Stimulated activated CD4-positive, alpha-beta T cell treated with anti-CD3 and anti-CD28 coated beads, Interleukin-2, amount 100 ng/mL, for 4 hours (primary cell): ENCODE measurements around the gene RETSAT.
"Not testable (repeated sequence)": the region's sequence is repeated elsewhere in the genome, so short reads cannot be mapped to it uniquely, and the experiment has no call there.

Source experiments
- DNase-seq: peaks from one replicate; pipeline ENCODE4 v3.0.0-alpha.2; 2020; ENCODE audit warnings: low read depth

RETSAT gene

DNA sequence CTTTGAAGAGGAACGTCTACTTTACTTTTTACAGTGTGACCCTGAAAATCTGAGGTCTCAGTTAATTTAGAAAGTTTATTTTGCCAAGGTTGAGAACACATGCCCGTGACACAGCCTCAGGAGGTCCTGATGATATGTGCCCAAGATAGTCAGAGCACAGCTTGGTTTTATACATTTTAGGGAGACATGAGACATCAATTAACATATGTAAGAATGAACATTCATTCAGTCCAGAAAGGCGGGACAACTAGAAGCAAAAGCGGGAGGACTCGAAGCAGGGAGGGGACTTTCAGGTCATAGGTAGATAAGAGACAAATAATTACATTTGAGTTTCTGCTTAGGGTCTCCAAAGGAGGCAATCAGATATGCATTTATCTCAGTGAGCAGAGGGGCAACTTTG, 23.9 kb upstream of the RETSAT start:
- DNase-seq: no peak

DNA sequence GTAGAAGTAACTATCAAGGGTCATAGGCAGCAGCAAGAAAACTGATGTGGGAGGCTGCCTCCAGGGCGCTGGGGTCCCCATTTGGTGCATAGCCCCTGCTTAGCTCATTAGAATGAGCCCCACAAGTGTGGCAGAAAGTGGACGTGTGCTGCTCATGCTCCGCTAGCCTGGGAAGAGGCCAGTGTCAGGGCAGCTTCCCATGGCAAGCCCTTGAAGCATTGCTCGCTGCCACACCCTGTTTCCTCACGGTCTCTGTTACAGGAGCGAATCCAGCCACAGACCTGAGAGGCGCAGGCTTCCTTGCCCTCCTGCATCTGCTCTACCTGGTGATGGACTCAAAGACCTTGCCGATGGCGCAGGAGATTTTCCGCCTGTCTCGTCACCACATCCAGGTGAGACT, 22.8 kb upstream of the RETSAT start:
- DNase-seq: no peak

DNA sequence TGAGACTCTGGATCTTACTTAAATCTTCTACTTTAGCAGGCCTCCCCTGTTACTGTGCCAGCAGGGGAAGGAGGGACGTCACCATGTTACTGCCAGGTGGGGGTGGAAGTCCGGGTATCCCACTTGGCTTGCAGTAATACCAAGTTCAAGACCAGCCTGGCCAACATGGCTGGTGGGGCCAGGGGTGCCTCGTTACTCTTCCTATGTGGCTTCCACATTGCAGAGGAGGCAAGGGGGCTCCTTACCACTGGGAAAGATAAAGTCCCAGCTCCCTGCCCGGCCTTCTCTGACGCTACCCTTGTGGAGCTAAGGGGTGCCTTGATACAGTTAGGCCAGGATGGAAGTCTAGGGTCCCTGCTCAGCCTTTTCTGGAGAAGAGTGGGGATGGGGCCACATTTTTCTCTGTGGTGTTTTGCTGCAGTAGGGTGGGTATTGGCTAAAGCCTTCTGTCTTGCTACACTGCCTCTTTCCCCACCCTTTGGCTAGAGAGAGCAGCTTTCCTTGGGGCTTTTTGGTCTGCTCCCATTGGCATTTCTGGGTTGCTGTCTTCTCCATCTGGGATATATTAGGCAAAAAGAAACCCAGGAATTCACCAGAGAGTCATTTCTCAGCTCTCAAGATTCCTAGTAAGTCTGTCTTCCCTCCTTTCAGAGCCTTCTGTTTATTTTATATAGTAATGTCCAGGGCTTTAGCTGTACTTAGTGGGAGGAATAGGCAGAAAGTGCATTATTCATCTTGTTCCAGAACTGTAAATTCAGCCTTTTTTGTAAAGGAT, 22.1 kb upstream of the RETSAT start:
- DNase-seq: no peak

DNA sequence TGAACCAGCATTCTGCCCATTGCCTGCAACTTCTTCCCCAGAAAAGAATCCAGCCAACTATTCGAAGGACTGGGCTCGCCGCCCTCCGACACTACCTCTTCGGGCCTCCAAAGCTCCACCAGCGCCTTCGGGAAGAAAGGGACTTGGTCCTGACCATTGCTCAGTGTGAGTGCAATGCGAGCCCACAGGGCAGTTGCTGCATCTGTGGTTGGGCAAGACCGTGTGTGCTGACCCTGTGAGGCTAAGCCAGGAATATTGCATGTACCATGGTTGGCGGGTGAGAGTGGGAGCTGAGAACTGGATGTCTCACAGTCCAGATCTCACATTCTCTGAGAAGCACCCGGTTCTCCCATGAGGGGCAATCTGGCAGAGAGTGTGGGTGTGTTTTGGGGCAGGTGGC, 16.7 kb upstream of the RETSAT start:
- DNase-seq: no peak

DNA sequence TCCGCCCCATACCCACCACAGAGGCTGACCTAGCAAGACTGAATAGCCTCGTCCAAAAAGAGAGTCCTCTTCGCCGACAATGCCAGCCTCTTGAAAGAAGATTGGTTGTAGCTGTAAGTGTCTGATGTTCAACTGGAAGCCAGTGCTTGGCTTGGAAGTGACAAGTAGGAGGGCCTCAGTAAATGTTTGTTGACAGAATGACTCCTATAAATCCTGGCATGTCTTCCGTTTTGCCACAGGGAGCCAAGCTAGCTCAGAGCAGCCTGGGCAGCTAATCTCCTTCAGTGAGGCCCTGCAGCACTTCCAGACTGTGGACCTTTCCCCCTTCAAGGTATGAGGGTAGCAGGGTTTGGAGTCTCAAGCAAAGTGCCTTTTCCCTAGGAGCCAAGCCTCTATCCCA, 15.2 kb upstream of the RETSAT start:
- DNase-seq: no peak

GRCh38 chr2:85368921-85369320, 14.6 kb upstream of the RETSAT start:
- DNase-seq: no peak

DNA sequence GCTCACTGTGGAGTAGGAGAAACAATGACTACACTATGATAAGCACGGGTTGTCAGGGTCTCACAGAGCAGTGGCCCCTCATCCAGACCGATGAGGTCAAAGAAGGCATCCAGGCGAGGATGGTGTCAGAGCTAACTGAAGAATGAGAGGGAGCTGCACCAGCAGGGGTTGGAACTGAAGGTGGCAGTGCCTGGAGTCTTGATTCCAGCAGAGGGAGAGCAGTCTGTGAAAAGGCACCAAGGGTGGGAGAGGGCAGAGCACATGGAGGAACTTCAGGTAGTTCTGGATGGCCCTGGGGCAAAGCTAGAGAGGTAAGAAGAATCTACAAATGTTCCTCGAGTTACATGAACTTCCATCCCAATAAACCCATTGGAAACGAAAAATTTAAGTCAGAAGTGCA, 12.9 kb upstream of the RETSAT start:
- DNase-seq: no peak

GRCh38 chr2:85362653-85363387, 8.5 kb upstream of the RETSAT start:
- DNase-seq: not testable (repeated sequence)

GRCh38 chr2:85357736-85358135, 3.4 kb upstream of the RETSAT start:
- no peak for DNase-seq

DNA sequence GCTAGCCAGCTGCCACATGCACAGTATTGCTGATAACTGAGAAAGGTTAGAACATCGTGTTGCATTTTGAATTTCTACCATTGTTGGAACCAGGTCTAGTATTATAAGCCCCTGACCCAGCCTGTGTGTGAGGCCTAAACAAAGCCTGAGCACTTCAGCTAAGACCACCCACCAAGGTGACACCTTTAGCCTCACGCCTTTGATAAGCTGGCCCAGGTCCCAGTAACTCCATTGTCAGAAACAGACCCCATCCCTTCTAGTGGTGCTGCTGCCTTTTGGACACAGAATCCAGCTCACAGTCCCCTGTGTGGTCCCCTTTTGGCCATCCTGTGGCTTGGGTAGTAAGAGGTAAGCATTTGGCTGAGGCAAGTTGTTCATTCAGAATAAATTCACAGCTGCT, 1.9 kb upstream of the RETSAT start:
- no peak for DNase-seq

- no peak for DNase-seq
These were observed 1.2 kb upstream of the RETSAT start for GRCh38 chr2:85355521-85355920.

- no peak for DNase-seq
These were observed 714 bp upstream of the RETSAT start for GRCh38 chr2:85355073-85355410.

DNA sequence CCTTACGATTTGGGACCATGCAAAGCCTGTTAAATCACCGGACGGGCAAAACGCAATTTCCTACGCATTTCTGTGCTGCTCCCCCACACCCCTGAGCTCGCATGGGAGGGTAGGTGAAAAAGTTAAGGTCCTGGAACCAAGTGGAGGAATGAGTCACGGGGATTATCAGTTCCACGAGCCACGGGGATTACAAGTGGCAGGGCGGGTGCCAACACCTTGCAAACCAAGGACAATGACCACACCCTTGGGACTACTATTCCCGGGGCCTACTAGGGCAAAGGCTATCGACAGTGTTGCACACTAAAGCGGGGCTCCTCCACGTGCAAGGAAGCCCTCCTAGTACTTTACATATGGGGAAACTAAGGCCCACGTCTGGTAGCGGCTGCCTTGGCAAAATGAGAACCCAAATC, 447 bp downstream of the RETSAT start:
- no peak for DNase-seq

DNA sequence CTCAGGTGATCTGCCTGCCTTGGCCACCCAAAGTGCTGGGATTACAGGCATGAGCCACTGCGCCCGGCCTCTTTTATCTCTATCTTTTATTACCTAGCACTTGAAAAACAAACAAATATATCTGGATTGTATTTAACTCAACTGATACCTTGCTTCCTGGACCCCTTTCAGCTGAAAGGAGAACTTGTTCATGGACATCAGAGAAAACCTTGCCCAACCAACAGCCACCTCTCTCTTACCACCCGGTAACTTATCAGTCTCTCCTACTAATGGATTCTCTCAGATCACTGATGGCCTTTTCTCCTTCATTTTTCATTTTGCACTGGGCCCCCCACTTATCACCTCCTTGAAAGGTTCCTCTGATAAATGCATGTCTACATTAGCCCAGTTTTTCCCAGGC, 6.7 kb downstream of the RETSAT start:
- no peak for DNase-seq

DNA sequence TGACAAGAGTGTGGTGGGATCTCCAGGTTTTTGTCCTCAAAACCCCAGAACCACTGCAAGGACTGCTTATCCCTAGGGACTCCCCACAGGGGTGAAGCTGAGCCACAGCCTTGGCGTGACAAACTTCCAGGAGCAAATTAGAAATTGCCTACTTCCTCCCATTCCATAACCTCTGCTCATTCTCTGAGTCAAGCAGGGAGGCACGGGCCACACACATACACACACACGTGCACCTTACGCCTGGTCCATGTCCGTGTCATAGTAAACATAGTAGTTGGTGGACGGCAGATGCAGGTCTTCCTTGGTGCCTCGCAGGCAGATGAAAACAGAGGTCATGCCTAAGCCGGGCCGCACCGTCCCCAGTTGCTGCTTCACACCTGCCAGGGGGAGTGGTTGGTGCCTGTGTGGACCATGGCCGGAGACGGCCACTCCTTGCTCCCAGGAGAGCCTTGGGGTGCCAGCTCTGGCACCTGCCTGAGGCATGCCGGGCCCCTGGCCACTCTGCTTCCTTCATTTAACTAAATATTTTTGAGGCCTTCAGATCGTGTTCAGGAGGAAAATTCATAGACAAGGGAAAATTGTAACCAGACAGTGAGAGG, 9.9 kb downstream of the RETSAT start:
- DNase-seq: no peak

DNA sequence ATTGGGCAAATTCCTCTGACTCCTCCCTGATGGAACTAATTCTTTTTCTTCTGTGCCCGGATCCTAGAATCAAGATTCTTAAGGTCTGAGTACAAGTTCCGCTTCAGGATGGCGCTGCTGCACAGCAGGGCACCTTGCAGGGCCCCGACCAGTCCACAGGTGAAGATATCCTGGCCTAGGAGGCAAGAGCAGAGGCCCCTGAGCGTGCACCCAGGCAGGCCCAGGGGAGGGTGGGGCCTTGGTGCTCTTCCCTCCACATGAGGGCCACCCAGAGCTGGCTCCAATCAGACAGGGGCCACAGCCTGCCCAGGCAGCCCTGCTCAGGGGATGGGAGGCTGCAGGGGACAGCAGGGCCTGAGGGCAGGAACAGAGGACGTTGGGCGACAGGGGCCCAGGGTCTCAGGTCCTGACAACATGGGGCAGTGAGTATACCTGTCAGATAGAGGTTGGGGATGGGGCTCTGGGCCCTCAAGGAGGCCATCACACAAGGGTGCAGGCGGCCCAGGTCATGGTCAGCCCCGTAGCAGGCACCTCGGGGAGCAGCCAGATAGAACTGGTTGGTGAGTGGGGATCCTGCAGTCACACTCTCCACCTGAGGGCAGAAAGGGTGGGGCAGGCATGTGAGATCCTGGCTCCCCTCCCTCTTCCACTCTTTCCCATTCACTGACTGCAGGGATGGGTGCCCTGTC, 11.0 kb downstream of the RETSAT start:
- DNase-seq: not testable (repeated sequence)

- no peak for DNase-seq
These were observed 12.2 kb downstream of the RETSAT start for GRCh38 chr2:85342156-85342555.

DNA sequence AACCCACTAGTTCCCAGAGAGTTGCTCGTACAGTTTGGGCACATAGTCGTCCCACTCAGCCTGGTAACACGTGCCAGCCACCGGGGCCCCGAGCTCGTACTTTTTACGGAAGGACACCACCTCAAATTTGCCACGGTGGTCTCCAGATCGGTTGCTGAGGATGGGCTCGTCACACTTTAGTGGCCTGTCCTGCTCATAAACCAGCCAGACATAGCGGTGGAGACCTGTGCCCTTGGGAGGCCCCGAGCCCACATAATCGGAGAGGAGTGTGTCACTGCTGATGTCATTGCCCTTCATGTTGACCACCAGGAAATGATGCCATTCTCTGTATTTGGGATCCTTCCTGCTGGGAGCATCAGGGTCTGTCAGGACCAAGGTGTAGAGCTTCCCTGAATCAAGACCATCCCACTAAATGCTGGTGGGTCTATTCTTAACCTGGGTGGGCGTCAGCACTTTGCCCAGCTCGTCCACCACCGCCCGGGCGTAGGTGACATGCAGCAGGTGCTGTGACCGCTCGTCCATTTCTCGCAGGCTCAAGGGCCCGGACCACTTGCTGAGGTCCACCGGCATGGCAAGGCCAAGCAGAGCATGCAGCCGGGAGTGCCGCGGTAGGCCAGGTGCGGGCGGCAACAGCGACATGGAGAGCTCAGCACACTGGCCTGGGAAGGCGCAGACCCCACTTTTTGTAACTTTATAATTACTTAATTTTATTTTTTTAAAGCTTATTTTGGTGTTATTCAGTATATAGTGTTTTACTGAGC, 12.9 kb downstream of the RETSAT start:
- no peak for DNase-seq

GRCh38 chr2:85340034-85340892, 14.1 kb downstream of the RETSAT start:
- DNase-seq: no peak

GRCh38 chr2:85334928-85335327, 19.4 kb downstream of the RETSAT start:
- DNase-seq: no peak

DNA sequence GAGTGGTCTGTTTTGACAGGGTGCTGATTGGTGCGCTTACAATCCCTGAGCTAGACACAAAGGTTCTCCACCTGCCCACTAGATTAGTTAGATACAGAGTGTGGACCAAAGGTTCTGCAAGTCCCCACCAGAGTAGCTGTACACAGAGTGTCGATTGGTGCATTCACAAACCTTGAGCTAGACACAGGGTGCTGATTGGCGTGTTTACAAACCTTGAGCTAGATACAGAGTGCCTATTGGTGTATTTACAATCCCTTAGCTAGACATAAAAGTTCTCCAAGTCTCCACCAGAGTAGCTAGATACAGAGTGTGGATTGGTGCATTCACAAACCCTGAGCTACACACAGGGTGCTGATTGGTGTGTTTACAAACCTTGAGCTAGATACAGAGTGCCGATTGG, 20.5 kb downstream of the RETSAT start:
- DNase-seq: not testable (repeated sequence)
